ENCODE data around the gene SLAIN1.

DNA sequence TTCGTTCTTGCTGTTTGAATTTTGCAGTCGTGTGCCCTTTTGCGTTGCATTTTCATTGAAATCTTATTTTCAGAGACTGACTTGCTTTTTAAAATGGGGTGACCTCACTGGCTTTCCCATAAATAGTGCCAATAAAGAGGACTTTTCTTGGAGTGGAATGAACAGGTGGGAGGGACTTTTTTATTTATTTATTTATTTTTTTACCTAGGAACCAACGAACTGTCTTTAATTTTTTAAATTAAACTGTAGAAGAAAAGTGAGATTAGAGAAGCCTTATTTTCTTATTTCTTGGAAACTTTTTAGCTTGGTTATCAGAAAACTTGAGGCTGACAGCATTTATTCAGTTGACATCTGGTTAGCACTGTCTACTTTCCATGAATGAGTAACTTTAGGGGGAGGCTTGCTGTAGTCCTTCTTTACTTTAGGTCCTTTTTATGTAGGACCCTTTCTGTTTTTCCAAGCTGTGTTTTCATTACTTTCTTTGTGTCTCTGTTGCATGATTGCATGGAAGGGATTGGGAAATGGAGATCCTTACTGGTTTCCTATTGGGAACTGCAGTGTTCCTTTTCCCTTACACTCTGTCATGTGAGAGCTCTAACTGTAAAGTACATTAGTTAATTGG lies 1.7 kb downstream of the SLAIN1 start:
- TF ChIP-seq POLR2AphosphoS5 (IDR thresholded peaks at IDR 0.05; ENCODE audit: low read depth, low read length) (no peak), TAF1 (IDR thresholded peaks at IDR 0.05; ENCODE audit: borderline replicate concordance, insufficient read depth, low read length) (no peak)

Measured in PFSK-1 (cell line).